Measurements from ENCODE around the gene DYNLRB1. TPM values are rescaled to one million over a fixed set of nuclear protein-coding genes. Genes with fewer than 3 reads are reported as not detected.

The DYNLRB1 gene
- total and polyA plus RNA-seq, 2 donors (not counting 1 experiment from before 2014, with no cell fraction given) = 55.3 to 120 TPM

DNA sequence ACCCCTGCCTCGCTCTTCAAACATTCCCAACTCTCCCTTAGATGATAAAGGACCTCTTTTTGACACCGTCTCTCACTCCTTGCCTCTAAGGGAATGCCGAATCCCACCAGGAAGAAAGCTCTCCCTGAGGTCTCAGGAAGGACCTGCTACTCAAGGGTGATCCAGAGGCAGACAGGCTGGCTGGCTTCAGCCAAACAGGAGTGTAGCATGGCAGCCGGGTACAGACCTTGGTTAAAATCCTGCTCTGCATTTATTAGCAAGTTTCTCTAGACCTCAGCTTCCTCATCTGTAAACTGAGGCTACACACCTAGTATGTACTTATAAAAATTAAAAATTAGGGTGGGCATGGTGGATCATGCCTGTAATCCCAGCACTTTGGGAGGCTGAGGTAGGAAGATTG, 59.5 kb downstream of the DYNLRB1 start:
- Mint-ChIP-seq H3K4me1 (peaks cover 29% of the 10 kb centered on the region), H3K4me3 (no peak overlapping the region)
- peaks cover 0 to 8% (median 6%) of the 10 kb centered on the region in 3 donors for H3K9me3 ChIP-seq (ENCODE audit: control extremely low read depth in 1 of 3, control insufficient read depth in 2 of 3, insufficient read depth in 1 of 3, low read length in 2 of 3)

DNA sequence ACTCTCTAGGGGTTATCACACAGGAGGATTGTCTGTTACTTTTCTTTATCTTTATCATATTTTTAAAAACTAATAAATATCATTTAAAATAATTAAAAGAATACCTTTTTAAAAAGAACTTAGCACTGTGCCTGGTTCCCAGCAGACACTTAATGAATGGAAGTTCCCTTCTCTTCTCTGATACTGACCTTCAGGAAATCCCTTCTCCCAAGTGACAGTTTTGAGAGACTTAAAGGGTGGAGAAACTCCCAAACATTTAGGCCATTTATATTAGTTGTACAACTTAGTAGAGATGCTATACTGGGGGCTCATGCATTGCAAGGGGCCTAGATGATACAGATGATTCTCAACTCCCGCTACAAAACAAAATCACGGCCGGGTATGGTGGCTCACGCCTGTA, 60.8 kb downstream of the DYNLRB1 start:
- Mint-ChIP-seq H3K27ac (no peak overlapping the region), H3K9me3 (ENCODE audit: insufficient read depth) (no peaks in the 10 kb centered on the region), H3K4me3 (no peak overlapping the region), H3K27me3 (no peaks in the 10 kb centered on the region), H3K4me1 (peaks cover 30% of the 10 kb centered on the region)
- Histone ChIP-seq H3K27me3 (replicated peaks in 1 of 4; ENCODE audit: control extremely low read depth in 1 of 4, control insufficient read depth in 3 of 4, insufficient read depth in 4 of 4, low read length in 3 of 4) (no peaks in the 10 kb centered on the region), H3K36me3 (replicated peaks in 1 of 2; ENCODE audit: control extremely low read depth in 1 of 2, control insufficient read depth in 1 of 2, extremely low read depth in 1 of 2, insufficient read depth in 2 of 2, low read length in 1 of 2) (peaks cover 0 to 33% of the 10 kb centered on the region in 2 experiments), H3K9ac (ENCODE audit: low read length) (no peak overlapping the region), H3K9me3 (ENCODE audit: control extremely low read depth in 1 of 3, control insufficient read depth in 2 of 3, insufficient read depth in 1 of 3, low read length in 2 of 3) (peaks cover 0 to 20% (median 12%) of the 10 kb centered on the region in 3 donors), H4K20me1 (ENCODE audit: control insufficient read depth, insufficient read depth, low read length, poor library complexity, severe bottlenecking) (no peaks in the 10 kb centered on the region), H3K4me3 (ENCODE audit: control extremely low read depth in 1 of 5, extremely low read depth in 1 of 5, insufficient read depth in 1 of 5, low read depth in 2 of 5, low read length in 4 of 5) (no peak overlapping the region), H3K4me2 (replicated peaks; ENCODE audit: low read depth, low read length, poor library complexity, severe bottlenecking) (no peak overlapping the region), H3K27ac (ENCODE audit: low read length in 2 of 2) (no peak overlapping the region), H2AFZ (ENCODE audit: insufficient read depth, low read depth, low read length, poor library complexity, severe bottlenecking) (no peak overlapping the region), H3K79me2 (ENCODE audit: control insufficient read depth, insufficient read depth, low read length) (no peaks in the 10 kb centered on the region), H3K4me1 (ENCODE audit: control insufficient read depth in 2 of 2, insufficient read depth in 2 of 2, low read length in 2 of 2) (peaks cover 18 to 29% of the 10 kb centered on the region in 2 donors)
- intact Hi-C loops (cut with micrococcal nuclease) = no loop called here
- ATAC-seq (ENCODE audit: low read depth) (no peak), DNase-seq (no peak)
- CTCF ChIA-PET = no interaction called here
- TF ChIP-seq, protein P1, sequence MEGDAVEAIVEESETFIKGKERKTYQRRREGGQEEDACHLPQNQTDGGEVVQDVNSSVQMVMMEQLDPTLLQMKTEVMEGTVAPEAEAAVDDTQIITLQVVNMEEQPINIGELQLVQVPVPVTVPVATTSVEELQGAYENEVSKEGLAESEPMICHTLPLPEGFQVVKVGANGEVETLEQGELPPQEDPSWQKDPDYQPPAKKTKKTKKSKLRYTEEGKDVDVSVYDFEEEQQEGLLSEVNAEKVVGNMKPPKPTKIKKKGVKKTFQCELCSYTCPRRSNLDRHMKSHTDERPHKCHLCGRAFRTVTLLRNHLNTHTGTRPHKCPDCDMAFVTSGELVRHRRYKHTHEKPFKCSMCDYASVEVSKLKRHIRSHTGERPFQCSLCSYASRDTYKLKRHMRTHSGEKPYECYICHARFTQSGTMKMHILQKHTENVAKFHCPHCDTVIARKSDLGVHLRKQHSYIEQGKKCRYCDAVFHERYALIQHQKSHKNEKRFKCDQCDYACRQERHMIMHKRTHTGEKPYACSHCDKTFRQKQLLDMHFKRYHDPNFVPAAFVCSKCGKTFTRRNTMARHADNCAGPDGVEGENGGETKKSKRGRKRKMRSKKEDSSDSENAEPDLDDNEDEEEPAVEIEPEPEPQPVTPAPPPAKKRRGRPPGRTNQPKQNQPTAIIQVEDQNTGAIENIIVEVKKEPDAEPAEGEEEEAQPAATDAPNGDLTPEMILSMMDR (IDR thresholded peaks at IDR 0.05) = no peak
- TF ChIP-seq EZH2 (IDR thresholded peaks at IDR 0.05; ENCODE audit: borderline replicate concordance, insufficient read depth, low read depth, low read length, poor library complexity, severe bottlenecking) = no peak
- POLR2A ChIA-PET = no interaction called here
- WGBS (ENCODE audit: insufficient coverage) = 100% methylated on average over 4 of the region's 4 CpGs

More for the DNA sequence above, 59.5 kb downstream of the DYNLRB1 start:
- Histone ChIP-seq H3K79me2 (ENCODE audit: control insufficient read depth, insufficient read depth, low read length) (no peaks in the 10 kb centered on the region), H3K4me2 (replicated peaks; ENCODE audit: low read depth, low read length, poor library complexity, severe bottlenecking) (no peak overlapping the region), H3K4me3 (ENCODE audit: control extremely low read depth in 1 of 5, extremely low read depth in 1 of 5, insufficient read depth in 1 of 5, low read depth in 2 of 5, low read length in 4 of 5) (no peak overlapping the region), H3K9ac (ENCODE audit: low read length) (no peak overlapping the region), H2AFZ (ENCODE audit: insufficient read depth, low read depth, low read length, poor library complexity, severe bottlenecking) (no peak overlapping the region), H4K20me1 (ENCODE audit: control insufficient read depth, insufficient read depth, low read length, poor library complexity, severe bottlenecking) (no peaks in the 10 kb centered on the region), H3K27me3 (replicated peaks in 1 of 4; ENCODE audit: control extremely low read depth in 1 of 4, control insufficient read depth in 3 of 4, insufficient read depth in 4 of 4, low read length in 3 of 4) (no peaks in the 10 kb centered on the region), H3K36me3 (replicated peaks in 1 of 2; ENCODE audit: control extremely low read depth in 1 of 2, control insufficient read depth in 1 of 2, extremely low read depth in 1 of 2, insufficient read depth in 2 of 2, low read length in 1 of 2) (peaks cover 0 to 23% of the 10 kb centered on the region in 2 experiments), H3K4me1 (ENCODE audit: control insufficient read depth in 2 of 2, insufficient read depth in 2 of 2, low read length in 2 of 2) (peaks cover 22% of the 10 kb centered on the region in 2 donors), H3K27ac (ENCODE audit: low read length in 2 of 2) (no peak overlapping the region)
- CTCF ChIA-PET = no interaction called here
- H3K27me3 Mint-ChIP-seq = no peaks in the 10 kb centered on the region
- no peak overlapping the region for H3K27ac Mint-ChIP-seq
- intact Hi-C loops (cut with micrococcal nuclease) = no loop called here
- 100% methylated on average over 4 of the region's 4 CpGs for WGBS (ENCODE audit: insufficient coverage)
- ATAC-seq (ENCODE audit: low read depth) = no peak
- no peak for DNase-seq
- no peak for TF ChIP-seq EZH2 (IDR thresholded peaks at IDR 0.05; ENCODE audit: borderline replicate concordance, insufficient read depth, low read depth, low read length, poor library complexity, severe bottlenecking)
- TF ChIP-seq, protein P1 (IDR thresholded peaks at IDR 0.05) = no peak
- POLR2A ChIA-PET = no interaction called here
- H3K9me3 Mint-ChIP-seq (ENCODE audit: insufficient read depth) = no peaks in the 10 kb centered on the region

Measured in B cell (primary cell).